NOMO-1 treated with dmso at 0.1 percent for 144 hours (cell line): ENCODE measurements around the gene VAPA.

Experiments
- DNase-seq: peaks from one replicate; lab custom pipeline; 2025; ENCODE audit not compliant: unreplicated experiment; lab: John Stamatoyannopoulos, UW

The VAPA gene

GRCh38 chr18:9968081-9968848 is 54.4 kb downstream of the VAPA start:
- no peak for DNase-seq

DNA sequence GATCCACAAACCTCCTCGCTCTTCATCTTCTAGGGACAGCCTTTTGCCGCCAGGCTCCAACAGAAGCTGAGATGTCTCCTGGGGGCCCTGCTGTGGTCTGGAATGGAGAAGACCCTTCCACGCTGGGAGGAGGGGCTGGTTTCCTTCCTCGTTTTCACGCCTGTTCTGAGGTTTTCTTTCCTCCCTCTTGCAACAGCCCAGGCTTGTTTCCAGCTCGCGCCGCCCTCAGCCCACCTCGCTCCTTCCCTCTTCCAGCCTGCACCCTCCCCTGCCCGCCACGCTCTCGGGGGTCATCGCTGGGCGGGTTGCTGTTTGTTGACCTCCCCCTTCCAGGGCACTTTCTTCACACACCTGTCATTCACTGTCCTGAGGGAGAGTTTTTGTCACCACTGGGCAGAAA is 55.4 kb downstream of the VAPA start:
- DNase-seq, result peak; percentile 17

DNA sequence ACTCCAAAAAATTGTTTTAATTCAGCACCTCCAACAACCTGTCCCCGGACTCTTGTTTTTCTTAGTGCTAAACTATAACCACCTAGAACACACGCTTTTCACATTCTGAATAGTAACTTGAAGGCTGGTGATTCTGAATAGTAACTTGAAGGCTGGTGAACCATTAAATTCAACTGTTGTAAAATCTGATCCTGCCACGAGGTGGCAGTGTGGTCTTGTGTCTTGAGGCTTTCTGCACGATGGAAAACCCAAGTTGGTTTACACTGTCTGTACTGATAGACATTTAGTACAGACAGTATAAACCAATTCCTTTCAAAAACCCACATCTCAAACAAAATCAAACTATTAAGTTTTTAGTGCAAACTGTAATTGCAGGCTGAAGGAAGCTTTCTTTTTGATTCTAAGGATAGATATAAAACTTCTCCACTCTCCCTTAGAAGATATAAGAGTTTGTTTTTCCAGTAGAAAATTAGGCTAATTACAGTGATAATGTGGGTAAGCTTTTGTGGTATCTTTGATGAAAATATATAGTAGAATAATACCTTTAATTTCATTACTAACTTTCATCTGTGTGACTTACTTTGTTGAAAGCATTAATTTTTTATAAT is 57.6 kb downstream of the VAPA start:
- DNase-seq, result peak; percentile 23

DNA sequence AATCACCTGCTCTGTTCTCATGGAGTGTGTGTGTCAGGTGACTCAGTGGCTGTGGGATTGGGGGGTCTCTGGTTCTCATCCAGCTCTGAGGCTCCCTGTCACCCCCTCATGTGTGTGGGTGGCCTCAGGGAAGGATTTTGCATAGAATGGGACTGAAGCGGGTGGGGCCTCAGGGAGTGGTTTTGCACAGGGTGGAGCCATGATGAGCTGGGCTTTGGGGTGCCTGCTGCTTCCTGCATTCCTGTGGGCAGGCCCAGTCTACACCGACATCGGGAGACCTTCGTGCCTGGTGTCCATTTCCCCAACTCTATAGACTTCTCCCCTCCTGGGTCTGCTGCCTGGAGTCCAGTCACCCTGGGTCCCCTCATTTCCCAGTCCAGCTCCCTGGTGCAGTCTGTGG is 59.7 kb downstream of the VAPA start:
- no peak for DNase-seq

- no peak for DNase-seq
These were observed 60.6 kb downstream of the VAPA start for GRCh38 chr18:9974279-9974915.

DNA sequence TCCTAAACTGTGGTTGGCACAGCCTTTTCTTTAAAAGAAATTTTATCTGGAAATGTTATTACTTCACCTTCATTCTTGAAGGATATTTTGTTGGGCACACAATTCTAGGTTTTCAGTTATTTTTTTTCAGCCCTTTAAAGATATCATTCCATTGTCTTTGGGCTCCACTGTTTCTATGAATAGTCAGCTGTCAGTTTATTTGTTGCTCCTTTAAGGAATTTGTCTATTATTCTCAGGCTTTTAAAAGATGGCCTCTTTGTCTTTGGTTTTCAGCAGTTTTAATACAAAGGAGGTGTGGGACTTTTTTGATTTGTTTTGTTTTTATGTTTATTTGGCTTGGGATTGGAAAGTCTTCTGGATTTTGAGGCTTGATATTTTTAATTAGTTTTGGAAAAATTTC is 61.8 kb downstream of the VAPA start:
- DNase-seq, result no peak

GRCh38 chr18:9982711-9983110 is 68.9 kb downstream of the VAPA start:
- no peak for DNase-seq

GRCh38 chr18:9984080-9984479 is 70.3 kb downstream of the VAPA start:
- no peak for DNase-seq

- no peak for DNase-seq
These were observed 71.8 kb downstream of the VAPA start for GRCh38 chr18:9985641-9986040.

DNA sequence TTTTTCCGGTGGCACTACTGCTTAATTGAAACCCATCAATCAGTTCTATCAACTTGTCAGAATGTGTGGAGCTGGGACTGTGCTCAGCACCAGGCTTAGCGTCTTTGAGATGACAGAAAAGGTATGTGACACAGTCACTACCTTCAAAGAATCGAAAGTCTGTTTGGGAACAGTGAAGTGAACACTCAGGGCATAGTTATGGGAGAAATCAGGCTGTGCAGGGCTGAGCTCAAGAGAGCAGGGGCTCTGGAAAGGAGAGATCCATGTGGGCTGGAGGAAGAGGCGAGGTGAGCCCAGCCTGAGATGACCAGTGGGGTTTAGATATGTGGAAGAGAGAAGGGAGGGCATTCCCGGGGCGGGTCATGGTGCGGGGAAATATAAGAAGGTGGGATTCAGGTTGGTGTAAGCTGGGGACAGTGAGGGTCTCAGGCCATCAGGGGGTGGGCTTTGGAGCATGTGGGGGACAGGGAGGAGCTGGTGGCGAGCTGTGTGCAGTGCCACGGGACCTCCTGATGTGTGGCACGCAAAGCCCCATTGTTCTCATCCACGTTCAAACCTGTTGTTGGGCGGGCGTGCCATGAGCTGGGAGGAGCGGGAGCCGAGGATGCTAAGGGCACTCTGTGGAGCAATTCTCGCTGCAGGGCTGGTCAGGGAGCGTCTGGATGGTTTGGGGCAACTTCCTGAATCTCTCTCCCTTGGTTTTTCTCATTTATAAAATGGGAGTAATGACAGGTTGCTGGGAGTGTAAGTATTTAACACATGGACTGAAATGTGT is 72.5 kb downstream of the VAPA start:
- DNase-seq, result no peak

GRCh38 chr18:9987345-9987744 is 73.5 kb downstream of the VAPA start:
- no peak for DNase-seq

DNA sequence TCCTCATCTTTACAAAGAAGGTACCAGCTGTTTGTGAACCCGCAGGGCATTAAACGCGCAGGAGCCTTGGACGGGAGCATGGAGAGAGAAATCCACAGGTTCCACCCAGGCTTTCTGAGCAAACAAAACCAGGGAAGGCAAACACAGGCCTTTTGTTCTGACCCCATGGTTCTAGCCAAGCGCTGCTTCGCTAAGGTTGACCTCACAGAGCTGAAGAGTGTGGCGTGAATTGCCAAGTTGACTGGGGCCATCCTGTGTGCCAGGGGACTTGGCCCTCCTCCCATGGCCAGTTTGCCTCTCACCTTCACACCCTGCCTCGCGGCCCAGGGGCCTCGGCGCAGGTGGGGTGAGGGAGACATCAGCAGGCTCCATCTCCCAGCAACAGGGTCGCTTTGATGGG is 74.1 kb downstream of the VAPA start:
- no peak for DNase-seq

- DNase-seq, result no peak
These were observed 74.8 kb downstream of the VAPA start for GRCh38 chr18:9988665-9989064.

- DNase-seq, result no peak
These were observed 75.7 kb downstream of the VAPA start for GRCh38 chr18:9989481-9989880.

- DNase-seq, result no peak
These were observed 77.5 kb downstream of the VAPA start for GRCh38 chr18:9991011-9992000.

DNA sequence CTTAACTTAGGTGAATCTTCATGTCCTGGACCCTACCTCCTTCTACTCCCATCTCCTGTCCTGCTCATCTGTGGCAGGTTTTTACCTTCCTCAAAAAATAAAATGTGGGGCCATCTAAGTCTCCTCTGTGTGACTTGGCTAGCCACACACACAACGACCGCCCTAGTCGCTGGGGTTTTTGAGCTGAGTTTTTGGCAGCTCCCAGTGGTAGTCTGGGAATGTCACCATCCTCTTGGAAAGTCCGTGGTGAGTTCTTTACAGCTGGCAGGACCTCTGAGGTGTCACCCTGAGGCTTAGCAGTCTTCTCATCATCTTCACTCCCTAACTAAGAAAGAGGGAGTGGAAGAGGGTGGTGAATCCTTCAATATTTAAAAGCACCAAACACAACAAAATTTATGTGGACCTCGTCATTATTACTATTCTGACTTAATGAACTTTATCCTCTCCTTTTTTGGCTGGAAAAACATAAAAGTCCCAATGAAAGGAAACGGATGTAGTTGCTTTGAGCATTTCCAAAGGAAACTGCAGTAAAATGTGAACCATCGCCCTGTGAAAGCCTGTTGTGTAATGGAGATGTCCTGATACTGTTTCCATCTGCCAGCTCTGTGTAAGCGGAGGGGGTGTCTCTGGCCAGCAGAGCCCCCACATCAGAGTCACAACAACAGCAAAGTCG is 78.6 kb downstream of the VAPA start:
- no peak for DNase-seq

DNA sequence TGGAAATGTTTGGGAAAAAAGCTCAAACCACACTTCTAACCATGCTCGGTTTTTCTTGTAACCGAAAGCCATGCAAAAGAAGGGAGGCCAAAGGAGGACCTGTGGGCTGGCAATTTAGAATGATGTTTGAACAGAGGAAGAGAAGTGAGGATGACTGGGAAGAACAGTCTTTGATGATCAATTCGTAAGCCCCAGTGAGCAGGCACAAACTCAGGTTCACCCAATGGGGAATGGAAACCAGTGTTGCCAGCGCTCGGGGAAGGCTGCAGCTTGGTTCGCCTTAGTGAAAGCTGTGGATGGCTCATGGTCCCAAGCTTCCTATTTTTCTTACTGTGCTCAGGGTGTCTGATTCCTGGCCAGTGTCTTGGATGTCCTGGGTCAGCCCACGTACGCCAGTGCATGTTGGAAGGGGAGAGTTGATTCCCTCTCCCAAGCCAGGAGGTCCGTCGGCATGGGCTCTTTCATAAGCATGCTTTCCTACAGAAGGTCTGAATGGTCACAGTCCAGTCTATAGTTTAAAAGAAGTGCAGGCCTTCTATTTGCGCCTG is 79.2 kb downstream of the VAPA start:
- no peak for DNase-seq

GRCh38 chr18:9993521-9994025 is 79.8 kb downstream of the VAPA start:
- DNase-seq, result no peak

- no peak for DNase-seq
These were observed 80.3 kb downstream of the VAPA start for GRCh38 chr18:9994026-9994570.
